HG02571 (cell line): ENCODE results near the gene TCEAL7.
"Not testable (repeated sequence)": the region's sequence is repeated elsewhere in the genome, so short reads cannot be mapped to it uniquely, and the experiment has no call there.

Source experiments
- ATAC-seq: cut with Tn5 transposase; IDR thresholded peaks from one replicate; pipeline ENCODE4 v1.9.1; 2021; ENCODE audit warnings: mild to moderate bottlenecking, moderate library complexity; ENCODE audit not compliant: unreplicated experiment

Gene TCEAL7, protein sequence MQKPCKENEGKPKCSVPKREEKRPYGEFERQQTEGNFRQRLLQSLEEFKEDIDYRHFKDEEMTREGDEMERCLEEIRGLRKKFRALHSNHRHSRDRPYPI

DNA sequence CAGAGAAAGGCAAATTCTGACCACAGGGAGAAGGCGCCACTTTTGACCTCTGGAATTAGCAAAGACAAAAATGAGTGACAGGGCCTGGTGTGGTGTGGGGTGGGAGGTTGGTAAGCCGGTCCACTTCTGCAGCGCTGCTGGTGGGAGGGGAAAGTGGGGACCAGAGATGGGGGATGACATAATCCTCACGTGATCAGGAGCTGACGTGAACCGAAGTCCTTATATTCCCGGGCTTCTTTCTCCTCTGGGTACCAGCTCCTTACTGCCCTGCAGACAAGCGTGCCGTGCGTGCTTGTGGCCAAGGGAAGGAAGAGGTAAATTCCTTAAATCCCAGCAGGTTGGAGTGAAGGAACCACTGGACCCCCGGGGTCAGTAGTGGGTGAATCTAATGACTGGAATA, at the start of gene TCEAL7:
TCEAL7 (plus strand) TSS at position 249 of the 400 bp plus-strand sequence. CDS start 1,165 bp downstream, outside the sequence.
- no peak for ATAC-seq

- ATAC-seq, result no peak
Measured at GRCh38 chrX:103293118-103293517, 36.9 kb upstream of the TCEAL7 start.

DNA sequence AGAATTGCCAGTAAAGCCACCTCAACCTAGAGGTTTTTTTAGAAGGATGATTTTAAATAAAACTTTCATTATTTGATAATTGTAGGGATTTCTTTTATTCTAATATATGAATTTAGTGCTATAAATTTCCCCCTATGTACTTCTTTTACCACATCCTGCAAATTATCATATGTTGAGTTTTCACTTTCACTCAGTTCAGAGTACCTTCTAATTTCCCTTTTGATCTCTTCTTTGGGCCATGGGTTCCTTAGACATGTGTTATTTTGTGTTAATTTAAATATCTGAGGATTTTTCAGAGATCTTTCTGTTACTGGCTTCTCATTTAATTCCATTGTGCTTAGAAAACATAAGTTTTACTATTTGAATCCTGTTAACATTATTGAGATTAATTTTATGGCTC, 25.3 kb upstream of the TCEAL7 start:
- no peak for ATAC-seq

GRCh38 chrX:103305666-103306065, 24.4 kb upstream of the TCEAL7 start:
- ATAC-seq, result not testable (repeated sequence)

GRCh38 chrX:103309860-103310554, 20.0 kb upstream of the TCEAL7 start:
- no peak for ATAC-seq

GRCh38 chrX:103310555-103311398, 19.3 kb upstream of the TCEAL7 start, which contains the start of gene BEX2:
BEX2 (minus strand) TSS chrX:103310990; CDS start chrX:103309976, 1,014 bp downstream.
- ATAC-seq, result peak; percentile 95

DNA sequence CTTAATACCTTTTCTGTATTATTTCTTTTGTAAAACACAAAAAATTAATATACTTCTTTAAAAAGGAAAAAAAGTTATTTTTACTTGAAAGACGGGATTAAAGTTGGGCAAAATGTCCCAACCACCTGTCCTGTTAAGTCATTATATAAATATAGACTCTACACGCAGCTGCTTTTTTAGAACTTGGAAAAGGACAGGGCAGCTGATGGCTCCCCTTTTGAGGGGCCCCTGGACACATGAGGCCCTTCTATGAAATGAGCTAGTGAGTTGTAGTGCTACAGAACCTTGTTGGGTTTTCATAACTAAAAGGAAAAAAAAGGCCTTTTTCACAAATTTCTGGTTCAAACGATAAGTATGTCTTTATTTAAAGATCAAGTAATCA, 18.6 kb upstream of the TCEAL7 start:
- no peak for ATAC-seq

DNA sequence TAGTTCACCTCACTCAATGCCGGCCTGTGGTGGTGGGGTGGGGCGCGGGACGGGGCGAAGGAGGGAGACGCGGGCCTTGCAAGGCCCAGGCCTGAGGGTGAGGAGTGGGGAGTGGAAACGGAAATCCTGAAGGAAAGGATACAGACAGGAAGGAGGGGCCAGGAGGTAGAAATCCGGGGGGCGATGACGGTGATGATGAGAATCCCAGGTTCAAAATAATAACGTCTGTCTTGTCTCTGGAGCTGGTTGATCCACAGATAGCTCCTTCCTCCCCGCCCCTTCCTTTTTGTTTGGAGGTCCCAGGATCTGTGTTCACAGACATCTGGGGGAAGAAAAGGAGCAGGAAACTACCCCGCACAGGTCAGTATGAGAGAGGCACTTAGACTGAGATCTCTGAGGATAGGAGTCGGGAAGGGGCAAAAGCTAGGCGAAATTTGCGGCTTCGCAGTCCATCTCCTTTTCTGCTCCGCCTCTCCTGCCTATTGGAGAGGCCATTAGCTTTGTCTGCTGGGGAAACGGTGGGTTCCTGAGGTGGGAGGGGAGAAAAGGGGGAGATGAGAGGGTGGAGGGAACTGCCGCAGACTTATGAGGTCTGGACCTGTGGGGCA, 746 bp downstream of the TCEAL7 start:
- ATAC-seq, result no peak

GRCh38 chrX:103338663-103339062, 8.6 kb downstream of the TCEAL7 start:
- no peak for ATAC-seq

GRCh38 chrX:103343105-103343504, 13.1 kb downstream of the TCEAL7 start:
- no peak for ATAC-seq

DNA sequence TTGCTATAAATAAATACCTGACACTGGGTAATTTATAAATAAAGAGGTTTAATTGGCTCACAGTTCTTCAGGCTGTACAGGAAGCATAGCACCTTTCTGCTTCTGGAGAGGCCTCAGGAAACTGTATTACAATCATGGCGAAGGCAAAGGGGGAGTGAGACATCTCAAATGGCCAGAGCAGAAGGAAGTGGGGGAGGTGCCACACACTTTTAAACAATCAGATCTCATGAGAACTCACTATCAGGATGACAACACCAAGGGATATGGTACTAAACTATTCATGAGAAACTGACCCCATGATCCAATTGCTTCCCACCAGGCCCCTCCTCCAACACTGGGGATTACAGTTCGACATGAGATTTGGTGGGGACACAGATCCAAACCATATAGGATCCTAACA, 14.6 kb downstream of the TCEAL7 start:
- ATAC-seq, result no peak

DNA sequence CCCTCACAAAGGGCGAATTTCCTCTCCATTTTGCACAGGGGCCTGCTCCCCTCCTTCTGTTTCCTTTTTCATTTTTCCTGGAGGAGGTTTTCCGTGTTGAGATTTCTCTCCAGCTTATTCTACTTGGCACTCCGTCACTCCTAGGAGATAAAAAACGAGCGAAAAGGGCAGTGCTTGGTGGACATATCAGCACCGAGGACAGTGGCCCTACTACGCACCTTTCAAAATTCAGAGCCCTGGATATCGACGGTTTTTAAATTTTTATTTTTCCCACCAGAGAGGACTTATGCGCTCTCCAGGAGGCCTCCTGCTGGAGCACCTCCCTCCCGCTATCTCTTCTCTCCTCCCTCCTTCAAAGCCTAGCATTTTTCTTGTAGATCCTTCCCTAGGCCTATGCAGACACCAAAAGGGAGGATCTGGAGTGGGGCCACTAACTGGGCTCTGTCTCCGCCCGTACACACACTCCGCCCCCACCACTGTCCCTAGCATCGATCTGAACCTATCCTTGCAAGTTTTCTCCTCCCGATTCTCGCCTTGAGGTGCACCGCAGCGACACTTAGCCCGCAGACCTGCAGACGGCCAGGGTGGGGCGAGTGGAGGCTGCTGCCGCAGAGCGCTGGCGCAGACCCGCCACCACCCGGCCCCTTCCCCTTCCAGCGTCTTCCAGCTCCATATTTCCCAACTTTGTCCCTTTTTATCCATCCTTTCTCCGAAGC, 17.8 kb downstream of the TCEAL7 start:
- ATAC-seq, result no peak

- no peak for ATAC-seq
Measured at GRCh38 chrX:103356130-103356798, 26.2 kb downstream of the TCEAL7 start, which contains the start of gene TCEAL9. TCEAL9 (plus strand) TSS chrX:103356506; CDS start chrX:103357685, 1,179 bp downstream.

DNA sequence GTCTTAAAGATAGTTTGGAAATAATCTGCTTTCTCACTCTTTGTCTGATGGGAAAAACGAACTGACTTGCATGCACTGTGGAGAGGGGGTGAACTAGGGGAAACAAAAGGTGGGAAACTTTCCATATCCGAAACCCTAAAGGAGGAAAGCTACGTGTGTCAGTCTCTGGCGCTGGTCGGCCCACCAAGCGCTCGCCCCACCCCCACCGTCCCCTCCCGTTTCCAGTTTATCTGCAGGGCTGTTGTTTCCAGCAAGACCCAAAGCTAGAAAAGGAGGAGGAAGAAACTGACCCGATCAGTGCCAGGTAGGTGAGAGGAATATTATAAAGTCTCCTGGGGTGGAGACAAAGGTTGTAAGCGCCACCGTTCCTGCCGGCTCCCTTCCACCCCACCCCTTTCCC, 26.8 kb downstream of the TCEAL7 start:
- ATAC-seq, result no peak

GRCh38 chrX:103357871-103358270, 27.8 kb downstream of the TCEAL7 start:
- no peak for ATAC-seq

- not testable (repeated sequence) for ATAC-seq
Measured at GRCh38 chrX:103359605-103360004, 29.6 kb downstream of the TCEAL7 start.

DNA sequence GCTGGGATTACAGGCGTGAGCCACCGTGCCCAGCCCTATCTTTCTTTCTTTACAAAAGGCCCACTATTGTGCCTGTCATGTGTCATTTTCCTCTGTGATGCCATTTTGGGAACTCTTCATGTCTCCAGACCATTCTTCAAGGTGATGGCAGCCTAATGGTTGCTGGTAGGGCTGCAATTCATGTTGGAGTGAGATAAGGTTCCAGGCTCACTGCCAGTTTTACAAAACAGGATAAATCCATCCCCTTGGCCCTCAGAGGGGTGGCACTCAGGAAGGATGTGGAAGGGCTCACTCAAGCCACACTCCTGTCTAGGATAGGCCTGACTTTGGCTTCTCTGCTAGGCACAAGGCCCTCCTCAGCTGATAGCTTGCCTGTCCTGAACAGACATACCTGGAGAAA, 30.1 kb downstream of the TCEAL7 start:
- ATAC-seq, result no peak

- ATAC-seq, result no peak
Measured at GRCh38 chrX:103360916-103361315, 30.9 kb downstream of the TCEAL7 start.

DNA sequence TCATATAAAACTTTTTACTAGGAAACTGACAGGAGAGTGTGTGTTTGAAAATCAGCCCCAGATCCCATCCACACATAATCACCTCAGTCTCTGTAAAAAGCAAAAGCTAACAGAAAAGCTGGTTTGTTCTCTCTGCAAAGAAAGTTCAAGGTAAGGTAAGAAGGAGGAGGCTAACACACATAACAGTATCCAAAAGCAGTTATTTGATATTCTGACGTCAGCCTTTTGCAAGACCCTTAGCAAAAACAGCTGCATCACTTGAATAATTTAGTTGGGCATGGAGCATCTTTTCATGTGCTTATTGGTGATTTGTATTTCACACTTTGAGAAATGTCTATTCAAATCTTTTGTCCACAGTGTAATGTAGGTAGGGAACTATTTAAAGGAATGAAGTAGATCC, 31.8 kb downstream of the TCEAL7 start:
- ATAC-seq, result no peak

GRCh38 chrX:103362474-103362873, 32.4 kb downstream of the TCEAL7 start:
- ATAC-seq, result no peak
